Osteocyte (in vitro differentiated cells): ENCODE results near the gene SHOX. TPM values are rescaled to one million over a fixed set of nuclear protein-coding genes. Genes with fewer than 3 reads are reported as not detected.

Experiments used
- DNase-seq: peaks from one replicate; pipeline ENCODE4 v3.0.0; 2021; ENCODE audit warnings: mixed read lengths; ENCODE audit not compliant: unreplicated experiment; ENCODE audit errors: extremely low spot score
- H3K27ac Mint-ChIP-seq: one replicate; pipeline ENCODE4 v1.8.0; 2021; ENCODE audit warnings: mild to moderate bottlenecking, mixed read lengths; ENCODE audit not compliant: unreplicated experiment
- H3K27me3 Mint-ChIP-seq: one replicate; pipeline ENCODE4 v1.8.0; 2021; ENCODE audit warnings: mixed read lengths; ENCODE audit not compliant: unreplicated experiment
- H3K36me3 Mint-ChIP-seq: one replicate; pipeline ENCODE4 v1.8.0; 2021; ENCODE audit warnings: mixed read lengths; ENCODE audit not compliant: unreplicated experiment
- H3K4me1 Mint-ChIP-seq: one replicate; pipeline ENCODE4 v1.8.0; 2021; ENCODE audit warnings: mixed read lengths; ENCODE audit not compliant: unreplicated experiment
- H3K4me3 Mint-ChIP-seq: one replicate; pipeline ENCODE4 v1.8.0; 2021; ENCODE audit warnings: mild to moderate bottlenecking, moderate library complexity, mixed read lengths; ENCODE audit not compliant: unreplicated experiment
- H3K9me3 Mint-ChIP-seq: one replicate; pipeline ENCODE4 v1.8.0; 2021; ENCODE audit warnings: mixed read lengths; ENCODE audit not compliant: unreplicated experiment
- total RNA-seq: library from RNA; stranded (reverse); gene quantifications from 2 replicates; pipeline ENCODE4 v1.2.1, GENCODE V29; 2021
- TF ChIP-seq, protein P1 (sequence below): fragments of 200-600 bp; sonication (generic); IDR thresholded peaks from 2 replicates; pipeline ENCODE4 v1.5.0; 2021; ENCODE audit warnings: antibody characterized with exemption, mild to moderate bottlenecking, moderate library complexity

Gene SHOX
- total RNA-seq, 1 donor from 2014 or later: not detected

DNA sequence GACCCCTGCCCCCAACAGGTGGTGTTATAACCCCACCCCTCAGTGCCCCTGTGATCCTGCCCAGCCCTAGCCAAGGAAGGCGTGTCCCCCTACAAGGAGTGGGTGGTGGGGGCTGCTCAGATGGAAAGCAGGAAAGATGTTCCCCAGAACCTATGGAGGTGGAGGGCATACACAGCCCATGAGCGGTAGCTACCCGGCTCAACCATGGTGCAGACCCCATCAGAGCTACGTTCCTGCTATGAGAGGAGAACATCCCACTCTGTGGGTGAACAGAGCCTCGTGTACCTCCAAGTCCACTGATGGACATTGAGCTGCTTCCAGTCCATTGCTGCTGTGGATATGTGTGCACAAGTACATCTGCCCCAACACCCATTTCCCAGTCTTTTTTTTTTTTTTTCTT, 71.1 kb downstream of the SHOX start:
- no peak overlapping the region for H3K4me3 Mint-ChIP-seq
- TF ChIP-seq, protein P1, sequence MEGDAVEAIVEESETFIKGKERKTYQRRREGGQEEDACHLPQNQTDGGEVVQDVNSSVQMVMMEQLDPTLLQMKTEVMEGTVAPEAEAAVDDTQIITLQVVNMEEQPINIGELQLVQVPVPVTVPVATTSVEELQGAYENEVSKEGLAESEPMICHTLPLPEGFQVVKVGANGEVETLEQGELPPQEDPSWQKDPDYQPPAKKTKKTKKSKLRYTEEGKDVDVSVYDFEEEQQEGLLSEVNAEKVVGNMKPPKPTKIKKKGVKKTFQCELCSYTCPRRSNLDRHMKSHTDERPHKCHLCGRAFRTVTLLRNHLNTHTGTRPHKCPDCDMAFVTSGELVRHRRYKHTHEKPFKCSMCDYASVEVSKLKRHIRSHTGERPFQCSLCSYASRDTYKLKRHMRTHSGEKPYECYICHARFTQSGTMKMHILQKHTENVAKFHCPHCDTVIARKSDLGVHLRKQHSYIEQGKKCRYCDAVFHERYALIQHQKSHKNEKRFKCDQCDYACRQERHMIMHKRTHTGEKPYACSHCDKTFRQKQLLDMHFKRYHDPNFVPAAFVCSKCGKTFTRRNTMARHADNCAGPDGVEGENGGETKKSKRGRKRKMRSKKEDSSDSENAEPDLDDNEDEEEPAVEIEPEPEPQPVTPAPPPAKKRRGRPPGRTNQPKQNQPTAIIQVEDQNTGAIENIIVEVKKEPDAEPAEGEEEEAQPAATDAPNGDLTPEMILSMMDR: no peak
- no peaks in the 10 kb centered on the region for H3K27me3 Mint-ChIP-seq
- no peak overlapping the region for H3K27ac Mint-ChIP-seq
- H3K4me1 Mint-ChIP-seq: no peaks in the 10 kb centered on the region
- no peaks in the 10 kb centered on the region for H3K36me3 Mint-ChIP-seq
- no peak for DNase-seq
- peaks cover 32% of the 10 kb centered on the region for H3K9me3 Mint-ChIP-seq

DNA sequence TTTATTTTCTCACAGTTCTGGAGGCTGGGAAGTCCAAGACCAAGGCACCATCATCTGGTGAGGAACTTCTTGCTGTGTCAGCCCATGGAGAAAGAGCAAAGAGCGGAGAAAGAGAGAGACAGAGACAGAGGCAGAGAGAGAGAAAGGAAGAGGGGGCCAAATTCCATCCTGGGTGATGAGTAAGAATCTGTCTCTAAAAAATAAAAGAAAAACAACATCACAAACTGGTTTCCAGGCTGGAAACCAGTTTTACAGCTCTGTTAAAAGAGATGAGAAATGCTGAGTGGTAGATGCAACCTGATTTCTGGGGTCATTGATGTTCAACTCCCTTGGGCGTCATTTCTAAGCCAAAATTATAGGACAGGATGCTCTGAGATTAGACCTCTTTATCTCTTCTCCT, 72.9 kb downstream of the SHOX start:
- H3K27ac Mint-ChIP-seq: no peak overlapping the region
- H3K4me3 Mint-ChIP-seq: no peak overlapping the region
- H3K36me3 Mint-ChIP-seq: no peaks in the 10 kb centered on the region
- H3K27me3 Mint-ChIP-seq: no peaks in the 10 kb centered on the region
- TF ChIP-seq, protein P1: no peak
- H3K4me1 Mint-ChIP-seq: no peaks in the 10 kb centered on the region
- DNase-seq: no peak
- H3K9me3 Mint-ChIP-seq: peaks cover 32% of the 10 kb centered on the region

DNA sequence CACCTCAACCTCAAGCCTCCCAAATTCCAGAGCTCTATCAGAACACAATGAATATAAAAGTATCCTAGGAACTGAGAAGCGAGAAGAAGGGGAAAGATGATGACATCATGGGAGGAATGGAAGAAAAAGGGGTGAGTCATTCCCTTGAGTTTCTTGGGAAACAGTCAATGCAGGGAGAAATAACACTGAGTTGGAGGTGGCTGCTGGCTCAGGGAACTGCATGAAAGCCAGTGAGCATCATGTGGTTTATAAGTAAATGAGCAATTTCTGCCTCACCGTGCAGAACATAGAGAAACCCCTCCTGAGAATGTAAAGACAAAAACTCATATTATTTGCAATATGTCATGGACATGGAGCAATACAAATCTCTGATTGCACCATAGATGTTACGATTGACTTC, 73.3 kb downstream of the SHOX start:
- Mint-ChIP-seq H3K4me1 (no peaks in the 10 kb centered on the region), H3K27ac (no peak overlapping the region), H3K4me3 (no peak overlapping the region), H3K36me3 (no peaks in the 10 kb centered on the region), H3K27me3 (no peaks in the 10 kb centered on the region), H3K9me3 (peaks cover 32% of the 10 kb centered on the region)
- TF ChIP-seq, protein P1: no peak
- no peak for DNase-seq

Other genes starting within 250 kb of the SHOX start
- 28.2 and 32.9 TPM in 2 replicates for gene PPP2R3B, start 243.9 kb upstream of the SHOX start, total RNA-seq